NCI-H1436 (cell line): ENCODE data around the gene POU2AF1.
A peak's percentile ranks its signal among the peaks of the same experiment; 100 is the strongest.

ENCODE experiments used
- DNase-seq: peaks from one replicate; lab custom pipeline; 2025; lab: John Stamatoyannopoulos, UW

The POU2AF1 gene

GRCh38 chr11:111386611-111387150 is 7.6 kb upstream of the POU2AF1 start:
- no peak for DNase-seq

- no peak for DNase-seq
Measured at GRCh38 chr11:111384494-111384893, 5.4 kb upstream of the POU2AF1 start.

- DNase-seq: no peak
Measured at GRCh38 chr11:111382451-111382850, 3.4 kb upstream of the POU2AF1 start.

- DNase-seq: peak; percentile 88
Measured at GRCh38 chr11:111379602-111380136, 594 bp upstream of the POU2AF1 start.

- peak; percentile 59 for DNase-seq
Measured at GRCh38 chr11:111378185-111378860, 752 bp downstream of the POU2AF1 start.

- no peak for DNase-seq
Measured at GRCh38 chr11:111376181-111376871, 2.7 kb downstream of the POU2AF1 start.

GRCh38 chr11:111373590-111373989 is 5.5 kb downstream of the POU2AF1 start:
- DNase-seq: no peak

- DNase-seq: peak; percentile 66
Measured at GRCh38 chr11:111372538-111372937, 6.5 kb downstream of the POU2AF1 start.

- no peak for DNase-seq
Measured at GRCh38 chr11:111370902-111371578, 8.0 kb downstream of the POU2AF1 start.

GRCh38 chr11:111370270-111370901 is 8.7 kb downstream of the POU2AF1 start:
- no peak for DNase-seq

GRCh38 chr11:111368285-111368560 is 10.9 kb downstream of the POU2AF1 start:
- no peak for DNase-seq

- DNase-seq: no peak
Measured at GRCh38 chr11:111367411-111368284, 11.4 kb downstream of the POU2AF1 start.

- DNase-seq: no peak
Measured at GRCh38 chr11:111366560-111367410, 12.3 kb downstream of the POU2AF1 start.

GRCh38 chr11:111365722-111366559 is 13.1 kb downstream of the POU2AF1 start:
- DNase-seq: no peak

GRCh38 chr11:111364503-111364902 is 14.6 kb downstream of the POU2AF1 start:
- DNase-seq: no peak

GRCh38 chr11:111363985-111364384 is 15.1 kb downstream of the POU2AF1 start:
- no peak for DNase-seq

GRCh38 chr11:111362887-111363411 is 16.1 kb downstream of the POU2AF1 start:
- no peak for DNase-seq

- no peak for DNase-seq
Measured at GRCh38 chr11:111361874-111362273, 17.2 kb downstream of the POU2AF1 start.
